Activated CD8-positive, alpha-beta memory T cell treated with anti-CD3 and anti-CD28 coated beads, Interleukin-2, amount 10 ng/mL, durations not matched to agents 7 days and 5 days (primary cell): Measurements from ENCODE around the gene RABGAP1L. TPM values are rescaled to one million over a fixed set of nuclear protein-coding genes. Genes with fewer than 3 reads are reported as not detected.
"Not testable (repeated sequence)": the region's sequence is repeated elsewhere in the genome, so short reads cannot be mapped to it uniquely, and the experiment has no call there.

ENCODE experiments used
- ATAC-seq: fragments of 150-1000 bp; cut with Tn5 transposase; one replicate; pipeline ENCODE4 v1.10.0; 2021; ENCODE audit warnings: moderate library complexity
- CTCF ChIA-PET: fragments of 350-600 bp; sonication (Branson Sonifier 250); formaldehyde crosslinking; loops from one replicate; lab custom pipeline; 2021; ENCODE audit warnings: antibody characterized with exemption; lab: Charles Lee
- DNase-seq: peaks from one replicate; pipeline ENCODE4 v3.0.0-alpha.2; 2020
- H3K27ac Mint-ChIP-seq: one replicate; pipeline ENCODE4 v1.8.0; 2021; ENCODE audit warnings: mild to moderate bottlenecking, mixed read lengths
- H3K27me3 Mint-ChIP-seq: one replicate; pipeline ENCODE4 v1.8.0; 2021; ENCODE audit warnings: mixed read lengths
- H3K36me3 Mint-ChIP-seq: one replicate; pipeline ENCODE4 v1.8.0; 2021; ENCODE audit warnings: mild to moderate bottlenecking, mixed read lengths
- H3K4me1 Mint-ChIP-seq: one replicate; pipeline ENCODE4 v1.8.0; 2021; ENCODE audit warnings: mixed read lengths
- H3K4me3 Mint-ChIP-seq: one replicate; pipeline ENCODE4 v1.8.0; 2021; ENCODE audit warnings: mild to moderate bottlenecking, moderate library complexity, mixed read lengths
- H3K9me3 Mint-ChIP-seq: one replicate; pipeline ENCODE4 v1.8.0; 2022; ENCODE audit warnings: low read depth, mixed read lengths
- total RNA-seq, 2 experiments: library from RNA; stranded (reverse); gene quantifications; one replicate each; pipeline ENCODE4 v1.2.3, GENCODE V29; 2021

RABGAP1L gene
- total RNA-seq, 2 experiments from 2014 or later: 60.5 to 83.5 TPM

- CTCF ChIA-PET: interaction anchor here (1.0 to 1.2 kb wide), 2 partner anchors 44 to 58 kb away, joined by 4 read pairs; no protein-coding TSS in a partner anchor
- Mint-ChIP-seq H3K27ac (peak overlapping the region; percentile 94), H3K4me3 (peak overlapping the region; percentile 96), H3K27me3 (no peaks in the 10 kb centered on the region), H3K4me1 (peaks cover 71% of the 10 kb centered on the region), H3K9me3 (no peaks in the 10 kb centered on the region), H3K36me3 (peaks cover 15% of the 10 kb centered on the region)
- ATAC-seq (peak; percentile 10), DNase-seq (no peak)
Observed at GRCh38 chr1:174160109-174160473, 771 bp downstream of the RABGAP1L start.

- Mint-ChIP-seq H3K27ac (peak overlapping the region; percentile 94), H3K9me3 (no peaks in the 10 kb centered on the region), H3K4me1 (peaks cover 70% of the 10 kb centered on the region), H3K4me3 (peak overlapping the region; percentile 96), H3K36me3 (peaks cover 17% of the 10 kb centered on the region), H3K27me3 (no peaks in the 10 kb centered on the region)
- ATAC-seq (no peak), DNase-seq (no peak)
- CTCF ChIA-PET: interaction anchor here (1.1 to 1.2 kb wide), 3 partner anchors 30 to 102 kb away, joined by 4 read pairs; no protein-coding TSS in a partner anchor
Observed at GRCh38 chr1:174160603-174161002, 1.3 kb downstream of the RABGAP1L start.

GRCh38 chr1:174161813-174162212, 2.5 kb downstream of the RABGAP1L start:
- peaks cover 73% of the 10 kb centered on the region for H3K4me1 Mint-ChIP-seq
- H3K27me3 Mint-ChIP-seq: no peaks in the 10 kb centered on the region
- peak overlapping the region; percentile 44 for H3K27ac Mint-ChIP-seq
- H3K36me3 Mint-ChIP-seq: peaks cover 28% of the 10 kb centered on the region
- DNase-seq (no peak), ATAC-seq (no peak)
- no peaks in the 10 kb centered on the region for H3K9me3 Mint-ChIP-seq
- CTCF ChIA-PET: interaction anchor here (1.2 to 2.0 kb wide), 2 partner anchors 9 to 29 kb away, joined by 4 to 9 read pairs; no protein-coding TSS in a partner anchor
- H3K4me3 Mint-ChIP-seq: peak overlapping the region; percentile 55

- Mint-ChIP-seq H3K36me3 (peaks cover 37% of the 10 kb centered on the region), H3K27ac (peak overlapping the region; percentile 39), H3K4me3 (no peak overlapping the region), H3K27me3 (no peaks in the 10 kb centered on the region), H3K9me3 (no peaks in the 10 kb centered on the region), H3K4me1 (peaks cover 65% of the 10 kb centered on the region)
- DNase-seq (no peak), ATAC-seq (no peak)
- CTCF ChIA-PET: no interaction called here
Observed at GRCh38 chr1:174164826-174165225, 5.5 kb downstream of the RABGAP1L start.

GRCh38 chr1:174165471-174166137, 6.3 kb downstream of the RABGAP1L start:
- CTCF ChIA-PET: no interaction called here
- Mint-ChIP-seq H3K4me1 (peaks cover 65% of the 10 kb centered on the region), H3K4me3 (peak overlapping the region; percentile 9), H3K36me3 (peaks cover 38% of the 10 kb centered on the region), H3K9me3 (no peaks in the 10 kb centered on the region), H3K27ac (peak overlapping the region; percentile 72), H3K27me3 (no peaks in the 10 kb centered on the region)
- DNase-seq (no peak), ATAC-seq (peak; percentile 40)

- Mint-ChIP-seq H3K4me1 (peaks cover 56% of the 10 kb centered on the region), H3K27ac (peak overlapping the region; percentile 72), H3K4me3 (no peak overlapping the region), H3K9me3 (no peaks in the 10 kb centered on the region), H3K36me3 (peaks cover 39% of the 10 kb centered on the region), H3K27me3 (no peaks in the 10 kb centered on the region)
- ATAC-seq: no peak
- CTCF ChIA-PET: interaction anchor here (0.8 kb wide), 1 partner anchor 10 kb away, joined by 3 read pairs; no protein-coding TSS in a partner anchor
- DNase-seq: no peak
Observed at GRCh38 chr1:174166530-174167264, 7.4 kb downstream of the RABGAP1L start.

- peaks cover 36% of the 10 kb centered on the region for H3K36me3 Mint-ChIP-seq
- H3K27ac Mint-ChIP-seq: no peak overlapping the region
- no peak overlapping the region for H3K4me3 Mint-ChIP-seq
- DNase-seq: no peak
- ATAC-seq: no peak
- H3K4me1 Mint-ChIP-seq: peaks cover 49% of the 10 kb centered on the region
- H3K9me3 Mint-ChIP-seq: no peaks in the 10 kb centered on the region
- H3K27me3 Mint-ChIP-seq: no peaks in the 10 kb centered on the region
- CTCF ChIA-PET: interaction anchor here (0.8 kb wide), 1 partner anchor 10 kb away, joined by 3 read pairs; no protein-coding TSS in a partner anchor
Observed at GRCh38 chr1:174167265-174167803, 8.0 kb downstream of the RABGAP1L start.

GRCh38 chr1:174169342-174169741, 10.0 kb downstream of the RABGAP1L start:
- H3K27me3 Mint-ChIP-seq: no peaks in the 10 kb centered on the region
- H3K36me3 Mint-ChIP-seq: peaks cover 29% of the 10 kb centered on the region
- no peak overlapping the region for H3K4me3 Mint-ChIP-seq
- H3K4me1 Mint-ChIP-seq: peaks cover 44% of the 10 kb centered on the region
- CTCF ChIA-PET: interaction anchor here (1.2 kb wide), 1 partner anchor 16 kb away, joined by 3 read pairs; no protein-coding TSS in a partner anchor
- H3K27ac Mint-ChIP-seq: no peak overlapping the region
- DNase-seq (no peak), ATAC-seq (no peak)
- H3K9me3 Mint-ChIP-seq: no peaks in the 10 kb centered on the region

- DNase-seq (no peak), ATAC-seq (no peak)
- Mint-ChIP-seq H3K4me1 (peaks cover 34% of the 10 kb centered on the region), H3K4me3 (no peak overlapping the region), H3K36me3 (peaks cover 25% of the 10 kb centered on the region), H3K27me3 (no peaks in the 10 kb centered on the region), H3K9me3 (no peaks in the 10 kb centered on the region), H3K27ac (no peak overlapping the region)
- CTCF ChIA-PET: no interaction called here
Observed at GRCh38 chr1:174171073-174171472, 11.8 kb downstream of the RABGAP1L start.

GRCh38 chr1:174174461-174175329, 15.4 kb downstream of the RABGAP1L start:
- CTCF ChIA-PET: interaction anchor here (1.3 to 2.7 kb wide), 2 partner anchors 16 to 43 kb away, joined by 3 to 6 read pairs; no protein-coding TSS in a partner anchor
- DNase-seq (no peak), ATAC-seq (peak; percentile 53)
- H3K9me3 Mint-ChIP-seq: no peaks in the 10 kb centered on the region
- no peak overlapping the region for H3K27ac Mint-ChIP-seq
- H3K4me1 Mint-ChIP-seq: peaks cover 23% of the 10 kb centered on the region
- peaks cover 34% of the 10 kb centered on the region for H3K36me3 Mint-ChIP-seq
- H3K4me3 Mint-ChIP-seq: no peak overlapping the region
- no peaks in the 10 kb centered on the region for H3K27me3 Mint-ChIP-seq

GRCh38 chr1:174178459-174178858, 19.1 kb downstream of the RABGAP1L start:
- CTCF ChIA-PET: interaction anchor here (2.6 kb wide), 1 partner anchor 12 kb away, joined by 11 read pairs; no protein-coding TSS in a partner anchor
- H3K27me3 Mint-ChIP-seq, ATAC-seq, DNase-seq, H3K9me3 Mint-ChIP-seq, H3K27ac Mint-ChIP-seq: not testable (repeated sequence)
- Mint-ChIP-seq H3K4me1 (peaks cover 18% of the 10 kb centered on the region), H3K36me3 (peaks cover 32% of the 10 kb centered on the region), H3K4me3 (peak overlapping the region; percentile 20)

- DNase-seq (no peak), ATAC-seq (no peak)
- Mint-ChIP-seq H3K27me3 (no peaks in the 10 kb centered on the region), H3K4me3 (no peak overlapping the region), H3K27ac (peak overlapping the region; percentile 64), H3K9me3 (peaks cover 3% of the 10 kb centered on the region), H3K36me3 (peaks cover 19% of the 10 kb centered on the region), H3K4me1 (peaks cover 33% of the 10 kb centered on the region)
- CTCF ChIA-PET: interaction anchor here (1.1 to 1.5 kb wide), 2 partner anchors 17 to 56 kb away, joined by 3 read pairs; no protein-coding TSS in a partner anchor
Observed at GRCh38 chr1:174189428-174190062, 30.2 kb downstream of the RABGAP1L start.
